H1 (cell line): ENCODE measurements around the gene CFAP58. TPM values are rescaled to one million over a fixed set of nuclear protein-coding genes. Genes with fewer than 3 reads are reported as not detected.

Experiments used
- CTCF ChIA-PET: fragments of 300-600 bp; sonication (Branson Sonifier 250); formaldehyde crosslinking; loops from one replicate; lab custom pipeline; 2021; ENCODE audit not compliant: partially characterized antibody; lab: Charles Lee
- POLR2A ChIA-PET: fragments of 300-600 bp; sonication (Branson Sonifier 250); formaldehyde crosslinking; loops from one replicate; lab custom pipeline; 2021; ENCODE audit warnings: inconsistent platforms; ENCODE audit not compliant: partially characterized antibody; lab: Charles Lee
- DNase-seq, 2 experiments: peaks; one replicate each; pipeline versions ENCODE4 v3.0.0 to v3.0.0-alpha.2; 2010 to 2022; ENCODE audit warnings: low spot score in 2 of 2, low read depth in 1 of 2, mixed read lengths in 1 of 2
- FAIRE-seq: peaks from 2 replicates; lab custom pipeline; 2011; peaks lifted over from hg19 to GRCh38; lab: Jason Lieb, UNC
- H2AFZ ChIP-seq: 2 replicates; pipeline ENCODE4 v1.8.1; 2012; ENCODE audit warnings: low read length, inconsistent platforms
- H2AK5ac ChIP-seq: 2 replicates; pipeline ENCODE4 v1.6.1; 2013; ENCODE audit warnings: low read depth, low read length
- H2BK120ac ChIP-seq: replicated peaks from 2 replicates; pipeline ENCODE3; 2013; ENCODE audit warnings: low read depth, low read length, inconsistent platforms
- H2BK12ac ChIP-seq: 2 replicates; pipeline ENCODE4 v1.6.1; 2013; ENCODE audit warnings: low read depth, low read length
- H2BK15ac ChIP-seq: 2 replicates; pipeline ENCODE4 v1.6.1; 2013; ENCODE audit warnings: low read length
- H2BK20ac ChIP-seq: 2 replicates; pipeline ENCODE4 v1.6.1; 2013; ENCODE audit warnings: low read length
- H2BK5ac ChIP-seq: 2 replicates; pipeline ENCODE4 v1.6.1; 2013; ENCODE audit warnings: low read depth, low read length
- H3K14ac ChIP-seq: 2 replicates; pipeline ENCODE4 v1.6.1; 2013; ENCODE audit warnings: inconsistent platforms; ENCODE audit not compliant: insufficient read length
- H3K18ac ChIP-seq: 2 replicates; pipeline ENCODE4 v1.6.1; 2013; ENCODE audit warnings: low read length; ENCODE audit errors: extremely low read depth
- H3K23ac ChIP-seq: 2 replicates; pipeline ENCODE4 v1.6.1; 2013; ENCODE audit warnings: inconsistent platforms; ENCODE audit not compliant: insufficient read length
- H3K23me2 ChIP-seq: 2 replicates; pipeline ENCODE4 v1.6.1; 2013; ENCODE audit warnings: low read depth, low read length
- H3K27ac ChIP-seq: 2 replicates; pipeline ENCODE4 v1.6.1; 2011; ENCODE audit warnings: low read depth, low read length, inconsistent platforms
- H3K27me3 ChIP-seq, 4 experiments: replicated peaks in 1 of 4; 1 replicate in 1 of 4; 2 replicates in 3 of 4; pipeline versions ENCODE4 v1.6.1 to v1.8.1; 2011 to 2013; ENCODE audit warnings: low read length in 3 of 4, mild to moderate bottlenecking in 3 of 4, inconsistent platforms in 2 of 4, mixed read lengths in 2 of 4, moderate library complexity in 1 of 4; ENCODE audit not compliant: control insufficient read depth in 3 of 4, insufficient read depth in 3 of 4; ENCODE audit errors: extremely low read depth in 1 of 4
- H3K36me3 ChIP-seq, 4 experiments: 2 replicates each; pipeline versions ENCODE4 v1.6.1 to v1.8.1; 2011 to 2013; ENCODE audit warnings: mild to moderate bottlenecking in 4 of 4, low read length in 3 of 4, moderate library complexity in 2 of 4, control low read depth in 1 of 4, inconsistent platforms in 1 of 4; ENCODE audit not compliant: insufficient read depth in 4 of 4, control insufficient read depth in 2 of 4
- H3K4ac ChIP-seq: replicated peaks from 2 replicates; pipeline ENCODE3; 2013; ENCODE audit warnings: low read length, low read depth, mixed read lengths, inconsistent platforms; ENCODE audit not compliant: insufficient read length
- H3K4me1 ChIP-seq, 4 experiments: replicated peaks in 1 of 4; 1 replicate in 1 of 4; 2 replicates in 3 of 4; pipeline versions ENCODE4 v1.6.1 to v1.8.1; 2011 to 2013; ENCODE audit warnings: low read length in 3 of 4, inconsistent platforms in 2 of 4, mixed read lengths in 1 of 4; ENCODE audit not compliant: insufficient read depth in 4 of 4, control insufficient read depth in 3 of 4
- H3K4me2 ChIP-seq, 2 experiments: 2 replicates each; pipeline versions ENCODE4 v1.6.1 to v1.8.1; 2011 to 2013; ENCODE audit warnings: low read depth in 2 of 2, low read length in 2 of 2, control low read depth in 1 of 2, inconsistent platforms in 1 of 2, mild to moderate bottlenecking in 1 of 2; ENCODE audit not compliant: insufficient read depth in 1 of 2
- H3K4me3 ChIP-seq, 4 experiments: fragments of 200-600, 300-600 bp in 1 of 4; sonication (generic), shearing (Covaris generic), sonication (Bioruptor Twin) in 1 of 4; 2 replicates each; pipeline versions ENCODE4 v1.5.1 to v1.8.1; 2011 to 2016; ENCODE audit warnings: low read length in 4 of 4, low read depth in 3 of 4, control low read depth in 2 of 4, inconsistent platforms in 2 of 4, mild to moderate bottlenecking in 2 of 4, mixed read lengths in 1 of 4, moderate library complexity in 1 of 4; ENCODE audit not compliant: insufficient read depth in 2 of 4; ENCODE audit errors: extremely low read depth in 1 of 4
- H3K56ac ChIP-seq: replicated peaks from 2 replicates; pipeline ENCODE3; 2013; ENCODE audit warnings: low read depth, mild to moderate bottlenecking, mixed read lengths, low read length, inconsistent platforms; ENCODE audit not compliant: insufficient read length
- H3K79me1 ChIP-seq: 2 replicates; pipeline ENCODE4 v1.6.1; 2013; ENCODE audit warnings: low read depth, low read length, control low read depth
- H3K79me2 ChIP-seq, 2 experiments: 2 replicates each; pipeline versions ENCODE4 v1.6.1 to v1.8.1; 2012 to 2013; ENCODE audit warnings: low read length in 2 of 2, mild to moderate bottlenecking in 2 of 2, inconsistent platforms in 1 of 2; ENCODE audit not compliant: insufficient read depth in 2 of 2, control insufficient read depth in 1 of 2
- H3K9ac ChIP-seq, 4 experiments: replicated peaks in 1 of 4; 1 replicate in 1 of 4; 2 replicates in 3 of 4; pipeline versions ENCODE4 v1.6.1 to v1.8.1; 2011 to 2013; ENCODE audit warnings: low read depth in 3 of 4, low read length in 3 of 4, control low read depth in 2 of 4, mild to moderate bottlenecking in 2 of 4, moderate library complexity in 2 of 4, inconsistent platforms in 1 of 4; ENCODE audit errors: extremely low read depth in 1 of 4
- H3K9me3 ChIP-seq, 2 experiments: 2 replicates each; pipeline versions ENCODE4 v1.6.1 to v1.8.1; 2012 to 2013; ENCODE audit warnings: mild to moderate bottlenecking in 2 of 2, moderate library complexity in 2 of 2, control low read depth in 1 of 2, inconsistent platforms in 1 of 2, low read depth in 1 of 2, low read length in 1 of 2, mixed read lengths in 1 of 2; ENCODE audit not compliant: insufficient read depth in 2 of 2
- H4K20me1 ChIP-seq, 2 experiments: replicated peaks in 1 of 2; 2 replicates each; pipeline versions ENCODE3 to v1.8.1; 2011 to 2013; ENCODE audit warnings: inconsistent platforms in 2 of 2, low read length in 2 of 2, mild to moderate bottlenecking in 1 of 2; ENCODE audit not compliant: insufficient read depth in 2 of 2, control insufficient read depth in 1 of 2
- H4K5ac ChIP-seq: 2 replicates; pipeline ENCODE4 v1.6.1; 2013; ENCODE audit warnings: low read length, low read depth, mixed read lengths, inconsistent platforms; ENCODE audit not compliant: insufficient read length
- H4K8ac ChIP-seq: 2 replicates; pipeline ENCODE4 v1.8.0; 2013; ENCODE audit warnings: mild to moderate bottlenecking, moderate library complexity, low read length, inconsistent platforms; ENCODE audit not compliant: insufficient read depth; ENCODE audit errors: extremely low read depth
- H4K91ac ChIP-seq: replicated peaks from 2 replicates; pipeline ENCODE3; 2013; ENCODE audit warnings: low read length, mixed read lengths, inconsistent platforms; ENCODE audit not compliant: insufficient read length
- ASH2L ChIP-seq: fragments of 200-600, 300-600 bp; sonication (generic); IDR thresholded peaks from one replicate; pipeline ENCODE4 v1.7.1; 2017; ENCODE audit warnings: low read length
- E2F6 ChIP-seq: IDR thresholded peaks from 2 replicates; pipeline ENCODE4 v1.6.1; 2012; ENCODE audit warnings: inconsistent platforms
- EP300 ChIP-seq, 2 experiments: IDR thresholded peaks; 1 replicate in 1 of 2; 2 replicates in 1 of 2; pipeline ENCODE4 v1.6.1; 2011 to 2012; ENCODE audit warnings: low read depth in 2 of 2, low read length in 2 of 2, mild to moderate bottlenecking in 2 of 2, borderline replicate concordance in 1 of 2, inconsistent platforms in 1 of 2, moderate library complexity in 1 of 2
- POLR2A ChIP-seq, 2 experiments: IDR thresholded peaks; 1 replicate in 1 of 2; 2 replicates in 1 of 2; pipeline ENCODE4 v1.6.1; 2011; ENCODE audit warnings: low read depth in 2 of 2, low read length in 2 of 2, mild to moderate bottlenecking in 2 of 2; ENCODE audit errors: control extremely low read depth in 1 of 2
- SP1 ChIP-seq: IDR thresholded peaks from 2 replicates; pipeline ENCODE4 v1.6.1; 2011; ENCODE audit warnings: low read depth, low read length
- WGBS, 2 experiments: shearing (Covaris generic) in 1 of 2; methylation state at CpG; one replicate each; pipeline versions ENCODE4 v1.1.6 to v1.1.7; 2013 to 2015; ENCODE audit warnings: low lambda C conversion rate in 2 of 2, mixed read lengths in 2 of 2, inconsistent platforms in 1 of 2, low coverage in 1 of 2, missing lambda C conversion rate in 1 of 2; ENCODE audit not compliant: insufficient replicate concordance in 2 of 2, insufficient coverage in 1 of 2, insufficient read length in 1 of 2; ENCODE audit errors: extremely low coverage in 1 of 2, missing lambda C conversion rate in 1 of 2; 5-methylcytosine and 5-hydroxymethylcytosine counted together
- polyA plus RNA-seq, 7 experiments: library from polyadenylated mRNA; depleted of rRNA in 3 of 7; stranded (reverse) in 5 of 7; unstranded in 2 of 7; fragments of >200 nt in 5 of 7; fragments of 200-250 nt in 2 of 7; gene quantifications; 1 replicate in 5 of 7; 2 replicates in 1 of 7; 4 replicates in 1 of 7; pipeline versions ENCODE4 v1.2.1 to v1.2.3, GENCODE V29; 2011 to 2013; ENCODE audit warnings: missing spikeins in 2 of 7, mixed read lengths in 2 of 7
- total RNA-seq: library from RNA; stranded (reverse); fragmentation: NEBNext Ultra II Directional; extraction: Animal tissue kit (Norgen Biotek cat#: 25700); gene quantifications from 2 replicates; pipeline ENCODE4 v1.2.1, GENCODE V29; 2021

CFAP58 gene
- total and polyA plus RNA-seq, 2 of the 8 experiments (the other 6 are each of a cell fraction or from before 2014, with no cell fraction given), result 0.32 to 0.71 TPM

- Histone ChIP-seq H3K79me2 (no peaks in the 10 kb centered on the region), H2BK120ac (no peak overlapping the region), H3K4me1 (peaks cover 0 to 5% (median 0%) of the 10 kb centered on the region in 4 experiments; a peak in 2 of 7 replicates), H3K9ac (no peak overlapping the region), H4K8ac (no peak overlapping the region), H2AFZ (no peak overlapping the region), H3K14ac (no peak overlapping the region), H4K5ac (no peak overlapping the region), H4K20me1 (no peaks in the 10 kb centered on the region), H3K56ac (no peak overlapping the region), H3K36me3 (no peaks in the 10 kb centered on the region), H2AK5ac (no peak overlapping the region), H4K91ac (no peak overlapping the region), H3K79me1 (no peaks in the 10 kb centered on the region), H3K4me2 (no peak overlapping the region), H3K23ac (no peak overlapping the region), H3K18ac (no peak overlapping the region), H3K4ac (no peak overlapping the region), H2BK5ac (no peak overlapping the region), H3K27ac (no peak overlapping the region), H3K4me3 (no peak overlapping the region), H2BK20ac (no peak overlapping the region), H2BK15ac (no peak overlapping the region), H3K27me3 (no peaks in the 10 kb centered on the region), H2BK12ac (no peak overlapping the region), H3K23me2 (no peaks in the 10 kb centered on the region; the same call in 1 of the 2 replicates), H3K9me3 (no peaks in the 10 kb centered on the region)
- 88% methylated on average over 3 of the region's 3 CpGs; no CpG with 5 or more reads in 1 of the 2 experiments for WGBS, 2 experiments
- ChIA-PET POLR2A (no interaction called here), CTCF (no interaction called here)
- no peak for DNase-seq
- TF ChIP-seq POLR2A (IDR thresholded peaks at IDR 0.05; ENCODE audit: control extremely low read depth in 1 of 2, low read depth in 2 of 2, low read length in 2 of 2), result no peak
- no peak for TF ChIP-seq EP300 (IDR thresholded peaks at IDR 0.05; ENCODE audit: borderline replicate concordance in 1 of 2, low read depth in 2 of 2, low read length in 2 of 2)
- TF ChIP-seq ASH2L, result no peak
- TF ChIP-seq SP1, result no peak
- TF ChIP-seq E2F6, result no peak
- no peak for FAIRE-seq
Observed at GRCh38 chr10:104449391-104449790, 95.8 kb downstream of the CFAP58 start.
